ENCODE measurements around the gene IFT57. TPM values are rescaled to one million over a fixed set of nuclear protein-coding genes. Genes with fewer than 3 reads are reported as not detected.

Gene IFT57
- total RNA-seq, 1 donor, result 47.6 TPM

GRCh38 chr3:108118038-108118768, 104.0 kb downstream of the IFT57 start:
- no peak for DNase-seq (ENCODE audit: low read depth)
- no peak for TF ChIP-seq CTCF (IDR thresholded peaks at IDR 0.05; ENCODE audit: insufficient read depth, low read length)

GRCh38 chr3:108117241-108117775, 104.9 kb downstream of the IFT57 start:
- H3K4me3 ChIP-seq (ENCODE audit: low read depth, low read length), result no peak overlapping the region
- no peak for TF ChIP-seq CTCF (IDR thresholded peaks at IDR 0.05; ENCODE audit: insufficient read depth, low read length)
- peak; percentile 38 for DNase-seq (ENCODE audit: low read depth)

More at GRCh38 chr3:108118038-108118768, 104.0 kb downstream of the IFT57 start:
- H3K4me3 ChIP-seq (ENCODE audit: low read depth, low read length), result no peak overlapping the region

DNA sequence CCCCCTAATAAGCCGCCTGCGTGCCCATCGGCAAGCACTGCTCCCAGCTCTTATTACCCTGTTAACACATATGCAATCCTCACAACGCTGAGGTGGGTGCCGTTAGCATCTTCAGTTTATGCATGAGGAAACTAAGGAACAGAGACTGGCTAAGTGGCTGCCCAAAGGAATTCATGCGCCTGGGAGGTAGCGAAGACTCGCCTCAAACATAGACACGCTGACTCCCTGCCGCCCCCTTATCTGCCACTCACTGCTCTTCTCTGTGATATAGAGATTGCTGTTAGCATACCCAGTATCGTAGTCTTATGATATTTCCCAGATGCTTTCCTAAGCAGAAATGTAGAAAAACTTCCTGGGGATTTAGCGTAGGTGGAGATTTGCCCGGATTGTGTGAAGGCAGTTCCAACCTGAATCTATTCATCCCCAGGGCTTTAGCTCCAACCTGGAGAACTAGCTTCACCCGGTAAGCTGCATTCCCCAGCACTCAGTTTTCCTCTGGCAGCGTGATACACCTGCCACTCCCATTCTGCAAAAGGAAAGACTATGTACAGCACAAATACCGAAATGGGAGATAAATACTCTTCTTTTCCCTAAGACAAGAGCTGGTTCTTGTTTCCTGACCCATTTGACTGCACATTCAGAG, 107.7 kb downstream of the IFT57 start:
- DNase-seq (ENCODE audit: low read depth), result no peak
- TF ChIP-seq CTCF (IDR thresholded peaks at IDR 0.05; ENCODE audit: insufficient read depth, low read length), result no peak
- H3K4me3 ChIP-seq (ENCODE audit: low read depth, low read length), result no peak overlapping the region

- H3K4me3 ChIP-seq (ENCODE audit: low read depth, low read length), result no peak overlapping the region
- TF ChIP-seq CTCF (IDR thresholded peaks at IDR 0.05; ENCODE audit: insufficient read depth, low read length), result no peak
- DNase-seq (ENCODE audit: low read depth), result no peak
These were observed 108.2 kb downstream of the IFT57 start for GRCh38 chr3:108113975-108114374.

DNA sequence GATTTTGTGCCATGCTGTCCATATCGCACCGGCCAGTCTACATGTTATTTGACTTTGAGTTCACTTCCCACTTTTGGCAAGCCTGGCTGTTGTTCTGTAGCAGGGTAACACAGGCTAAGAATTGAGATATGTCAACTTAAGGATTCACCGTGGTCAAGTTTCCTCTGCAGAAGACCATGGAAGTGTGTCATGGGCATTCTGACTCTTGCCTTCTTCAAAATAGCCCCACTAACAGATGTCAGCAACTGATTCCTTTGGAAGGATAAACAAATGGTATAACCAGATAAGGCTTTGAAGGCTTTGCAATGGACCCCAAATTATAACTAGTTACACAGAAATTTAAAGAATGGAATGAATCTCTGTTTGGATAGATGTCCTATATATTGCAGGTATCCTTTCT, 111.3 kb downstream of the IFT57 start:
- no peak overlapping the region for H3K4me3 ChIP-seq (ENCODE audit: low read depth, low read length)
- no peak for DNase-seq (ENCODE audit: low read depth)
- no peak for TF ChIP-seq CTCF (IDR thresholded peaks at IDR 0.05; ENCODE audit: insufficient read depth, low read length)

Other genes with a start within 250 kb of the IFT57 start
- 113 and 191 TPM in 2 replicates for gene CD47, start 131.4 kb downstream of the IFT57 start, total RNA-seq (ENCODE audit: low replicate concordance)
- gene HHLA2, start 74.1 kb upstream of the IFT57 start, total RNA-seq (ENCODE audit: low replicate concordance), result not detected in 2 replicates

Data from fibroblast of the aortic adventitia (primary cell).